HG03558 (cell line): ENCODE results near the gene TTYH2.

Experiments used
- ATAC-seq: cut with Tn5 transposase; IDR thresholded peaks from one replicate; pipeline ENCODE4 v1.9.1; 2021; ENCODE audit warnings: moderate number of reproducible peaks; ENCODE audit not compliant: unreplicated experiment; ENCODE audit errors: extremely low read depth

TTYH2 gene

GRCh38 chr17:74309902-74310301 lies 96.5 kb downstream of the TTYH2 start:
- no peak for ATAC-seq
